SK-N-DZ (cell line): Measurements from ENCODE around the gene KRTAP9-3. TPM values are rescaled to one million over a fixed set of nuclear protein-coding genes. Genes with fewer than 3 reads are reported as not detected.
"Not testable (repeated sequence)": the region's sequence is repeated elsewhere in the genome, so short reads cannot be mapped to it uniquely, and the experiment has no call there.

Experiments
- DNase-seq: peaks from one replicate; pipeline ENCODE4 v3.0.0-alpha.2; 2015; ENCODE audit warnings: low spot score
- polyA plus RNA-seq, 2 experiments: library from polyadenylated mRNA; depleted of rRNA; stranded (reverse); fragments of >200 nt; gene quantifications; 2 replicates each; pipeline ENCODE4 v1.2.3, GENCODE V29; 2014

KRTAP9-3 gene
- not detected in 2 replicates for polyA plus RNA-seq (2014; cell fraction: cytosol; rRNA removed)
- polyA plus RNA-seq (2014; cell fraction: nucleus; rRNA removed) = not detected in 2 replicates

DNA sequence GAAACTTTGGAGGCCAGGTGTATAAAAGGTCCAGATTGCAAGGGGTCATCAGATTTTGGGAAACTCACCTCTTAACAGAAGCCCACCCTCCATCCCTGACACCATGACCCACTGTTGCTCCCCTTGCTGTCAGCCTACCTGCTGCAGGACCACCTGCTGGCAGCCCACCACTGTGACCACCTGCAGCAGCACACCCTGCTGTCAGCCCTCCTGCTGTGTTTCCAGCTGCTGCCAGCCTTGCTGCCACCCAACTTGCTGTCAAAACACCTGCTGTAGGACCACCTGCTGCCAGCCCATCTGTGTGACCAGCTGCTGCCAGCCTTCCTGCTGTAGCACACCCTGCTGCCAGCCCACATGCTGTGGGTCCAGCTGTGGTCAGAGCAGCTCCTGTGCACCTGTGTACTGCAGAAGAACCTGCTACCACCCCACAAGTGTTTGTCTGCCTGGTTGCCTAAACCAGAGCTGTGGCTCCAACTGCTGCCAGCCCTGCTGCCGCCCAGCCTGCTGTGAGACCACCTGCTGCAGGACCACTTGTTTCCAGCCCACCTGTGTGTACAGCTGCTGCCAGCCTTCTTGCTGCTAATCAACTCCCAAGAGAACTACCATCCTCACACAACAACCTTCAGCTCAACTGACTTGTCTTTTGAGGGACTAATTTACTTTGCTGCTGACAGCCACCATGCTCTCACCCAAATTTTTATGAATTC is at the start of gene KRTAP9-3:
TSS of gene KRTAP9-3 (plus strand) at position 51 of the 707 bp plus-strand sequence. CDS start at position 104, 53 bp downstream.
- not testable (repeated sequence) for DNase-seq

GRCh38 chr17:41184480-41184961 is 47.7 kb upstream of the KRTAP9-3 start, which contains the start of gene KRTAP4-1:
KRTAP4-1 (minus strand) TSS chr17:41184911; CDS start chr17:41184854, 57 bp downstream.
- DNase-seq = no peak

- DNase-seq = no peak
These were observed 47.2 kb upstream of the KRTAP9-3 start for GRCh38 chr17:41185001-41185400.

GRCh38 chr17:41186872-41187271 is 45.4 kb upstream of the KRTAP9-3 start:
- no peak for DNase-seq

GRCh38 chr17:41189837-41190318 is 42.4 kb upstream of the KRTAP9-3 start, which contains the start of gene KRTAP9-1:
KRTAP9-1 (plus strand) TSS chr17:41189887; CDS start chr17:41189887, 0 bp downstream.
- not testable (repeated sequence) for DNase-seq

- DNase-seq = no peak
These were observed 41.9 kb upstream of the KRTAP9-3 start for GRCh38 chr17:41190328-41190727.

DNA sequence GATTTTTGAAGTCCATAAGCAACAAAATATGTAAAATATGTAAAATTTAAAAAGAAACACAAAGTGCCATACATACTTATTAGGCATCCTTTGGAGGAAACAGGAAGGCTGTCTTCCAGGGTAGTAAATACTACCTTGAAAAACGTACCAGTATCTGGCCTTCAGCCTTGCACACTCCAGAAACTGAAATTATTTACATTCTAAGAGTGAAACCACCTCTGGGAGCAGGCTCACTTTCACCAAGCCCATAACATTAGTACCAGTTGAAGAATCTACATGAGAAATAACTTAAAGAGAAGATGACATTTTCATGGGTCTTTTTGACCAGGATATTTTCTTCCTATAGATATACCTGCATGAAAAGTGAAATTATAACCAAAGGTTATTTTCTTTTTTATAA is 36.2 kb upstream of the KRTAP9-3 start:
- DNase-seq = no peak

- no peak for DNase-seq
These were observed 32.7 kb upstream of the KRTAP9-3 start for GRCh38 chr17:41199421-41200078.

GRCh38 chr17:41211845-41212466 is 20.3 kb upstream of the KRTAP9-3 start:
- no peak for DNase-seq

- no peak for DNase-seq
These were observed 19.6 kb upstream of the KRTAP9-3 start for GRCh38 chr17:41212524-41213169.

GRCh38 chr17:41215681-41216080 is 16.6 kb upstream of the KRTAP9-3 start:
- DNase-seq = no peak

- no peak for DNase-seq
These were observed 8.4 kb upstream of the KRTAP9-3 start for GRCh38 chr17:41223821-41224220.

- DNase-seq = no peak
These were observed 6.2 kb upstream of the KRTAP9-3 start for GRCh38 chr17:41226051-41226450.

GRCh38 chr17:41226598-41227095 is 5.6 kb upstream of the KRTAP9-3 start, which contains the start of gene KRTAP9-2:
KRTAP9-2 (plus strand) TSS chr17:41226648; CDS start chr17:41226655, 7 bp downstream.
- not testable (repeated sequence) for DNase-seq

DNA sequence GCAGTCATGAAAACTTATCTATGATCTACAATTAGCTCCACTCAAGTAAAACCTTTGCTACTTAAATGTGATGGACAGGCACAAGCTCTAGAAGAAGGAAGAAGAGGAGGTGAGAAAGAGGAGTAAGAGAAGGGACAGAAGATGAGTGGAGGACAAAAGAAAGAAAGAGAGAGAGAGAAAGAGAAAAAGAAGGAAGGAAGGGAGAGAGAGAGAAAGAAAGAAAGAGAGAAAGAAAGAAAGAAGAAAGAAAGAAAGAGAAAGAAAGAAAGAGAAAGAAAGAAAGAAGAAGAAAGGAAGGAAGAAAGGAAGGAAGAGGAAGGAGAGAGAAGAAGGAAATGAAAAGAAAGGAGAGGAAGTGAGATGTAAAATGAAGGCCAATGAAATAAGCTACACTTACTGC is 2.2 kb upstream of the KRTAP9-3 start:
- DNase-seq = no peak

DNA sequence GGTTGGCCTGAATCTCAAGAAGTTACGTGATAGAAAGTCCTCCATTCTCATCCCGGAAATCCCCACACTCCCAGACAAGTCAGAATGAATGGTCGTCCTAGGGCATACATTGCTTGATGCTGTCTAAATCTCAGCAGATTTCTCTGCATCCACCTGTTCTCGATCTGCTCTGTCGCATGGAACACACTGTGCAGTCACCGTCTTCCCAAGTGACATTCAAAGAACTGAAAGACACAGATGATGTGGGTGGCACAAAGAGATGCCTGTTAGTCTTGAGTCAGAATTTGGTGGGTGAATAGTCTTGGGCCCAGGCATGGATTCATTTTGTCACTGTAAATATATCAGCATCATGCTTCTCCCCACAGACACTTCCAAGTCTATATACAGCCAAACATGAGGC is 518 bp upstream of the KRTAP9-3 start:
- no peak for DNase-seq

GRCh38 chr17:41237116-41237515 is 4.9 kb downstream of the KRTAP9-3 start:
- not testable (repeated sequence) for DNase-seq

DNA sequence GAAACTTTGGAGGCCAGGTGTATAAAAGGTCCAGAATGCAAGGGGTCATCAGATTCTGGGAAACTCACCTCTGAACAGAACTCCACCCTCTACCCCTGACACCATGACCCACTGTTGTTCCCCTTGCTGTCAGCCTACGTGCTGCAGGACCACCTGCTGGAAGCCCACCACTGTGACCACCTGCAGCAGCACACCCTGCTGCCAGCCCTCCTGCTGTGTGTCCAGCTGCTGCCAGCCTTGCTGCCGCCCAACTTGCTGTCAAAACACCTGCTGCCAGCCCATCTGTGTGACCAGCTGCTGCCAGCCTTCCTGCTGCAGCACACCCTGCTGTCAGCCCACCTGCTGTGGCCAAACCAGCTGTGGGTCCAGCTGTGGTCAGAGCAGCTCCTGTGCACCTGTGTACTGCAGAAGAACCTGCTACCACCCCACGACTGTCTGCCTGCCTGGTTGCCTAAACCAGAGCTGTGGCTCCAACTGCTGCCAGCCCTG is 5.7 kb downstream of the KRTAP9-3 start, which contains the start of gene KRTAP9-8:
TSS of gene KRTAP9-8 (plus strand) at position 51 of the 489 bp plus-strand sequence. CDS start at position 104, 53 bp downstream.
- not testable (repeated sequence) for DNase-seq

- not testable (repeated sequence) for DNase-seq
These were observed 14.9 kb downstream of the KRTAP9-3 start for GRCh38 chr17:41246995-41247787.
